ENCODE data around the gene ATXN1. TPM values are rescaled to one million over a fixed set of nuclear protein-coding genes. Genes with fewer than 3 reads are reported as not detected.

The ATXN1 gene
- polyA plus RNA-seq, 1 donor (not counting 4 experiments of a cell fraction or from before 2014, with no cell fraction given), result 9.7 TPM

DNA sequence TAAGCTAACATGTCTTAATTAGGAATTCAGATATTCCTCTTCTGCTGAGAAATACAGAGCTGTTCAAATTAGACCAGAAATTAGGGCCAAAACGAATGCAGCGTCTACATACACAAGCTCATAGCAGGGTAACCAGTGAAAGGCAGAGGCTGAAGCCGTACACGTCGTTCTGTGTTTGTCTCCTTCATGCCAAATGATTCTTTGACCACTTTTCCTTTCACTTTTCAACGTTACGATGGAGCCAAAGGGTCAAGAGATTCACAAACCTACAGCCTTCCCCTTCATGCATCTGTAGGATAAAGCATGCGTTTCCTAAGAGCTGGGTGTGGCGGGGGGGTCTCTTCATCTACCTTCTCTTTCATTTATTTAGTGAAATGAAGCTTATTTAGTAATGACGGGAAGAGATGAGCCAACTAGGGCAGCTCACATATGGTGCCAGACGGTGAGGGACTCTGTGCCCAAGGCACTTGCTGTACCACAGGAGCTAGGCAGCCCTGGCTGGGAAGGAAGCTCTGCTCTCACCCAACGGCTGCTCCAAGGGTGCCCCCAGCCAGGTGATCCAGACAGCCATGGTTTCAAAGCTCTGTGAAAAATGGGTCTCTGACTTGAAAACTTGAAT lies 178.0 kb downstream of the ATXN1 start:
- dilution Hi-C loops (cut with MboI; ENCODE audit: extremely low pct_ligation_motif_present, low sequenced_read_pairs), result no loop called here

DNA sequence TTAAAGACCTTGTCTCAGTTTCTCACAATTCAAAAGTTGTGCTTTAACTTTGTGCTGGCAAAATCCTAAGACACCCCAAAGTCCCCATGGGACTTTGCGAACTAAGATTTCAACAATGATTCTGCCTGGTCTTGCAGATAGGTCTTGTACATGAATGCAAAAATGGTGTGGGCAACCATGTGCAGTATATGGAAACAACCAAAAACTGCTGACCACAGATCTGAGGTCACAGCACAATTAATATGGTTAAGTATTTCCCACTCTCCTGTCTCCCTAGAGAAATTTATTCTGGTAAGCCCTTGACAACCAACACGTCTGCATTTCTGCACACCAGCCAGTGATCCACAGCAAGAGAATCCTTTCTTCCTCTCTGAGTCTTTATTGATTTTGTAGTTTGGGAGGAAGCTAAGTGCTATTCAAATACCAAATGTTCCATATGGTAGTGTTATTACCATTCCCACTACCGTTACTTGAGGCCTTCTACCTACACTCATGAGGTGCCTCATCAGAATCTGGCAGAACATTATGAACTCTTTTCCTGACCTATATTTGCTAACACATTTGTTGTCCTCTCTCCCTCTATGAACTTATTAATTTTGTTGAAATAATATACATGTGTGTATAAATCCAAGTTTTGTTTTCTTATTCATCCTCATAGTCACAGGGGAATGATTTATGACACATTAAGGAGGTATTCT lies 178.7 kb downstream of the ATXN1 start:
- no peak overlapping the region for H2AFZ ChIP-seq (ENCODE audit: control insufficient read depth, low read length)
- no peaks in the 10 kb centered on the region for H3K4me1 ChIP-seq (ENCODE audit: control insufficient read depth, extremely low read depth, insufficient read depth, low read length)
- no peaks in the 10 kb centered on the region for H3K79me2 ChIP-seq (ENCODE audit: control insufficient read depth, insufficient read depth, low read length)
- DNase-seq (ENCODE audit: low read depth, low spot score), result no peak
- H3K27me3 ChIP-seq (ENCODE audit: control insufficient read depth, extremely low read depth, insufficient read depth, low read length), result no peaks in the 10 kb centered on the region
- H3K27ac ChIP-seq (ENCODE audit: control insufficient read depth, insufficient read depth, low read length), result no peak overlapping the region
- TF ChIP-seq EZH2 (IDR thresholded peaks at IDR 0.05; ENCODE audit: low read length), result no peak
- TF ChIP-seq, protein P1, sequence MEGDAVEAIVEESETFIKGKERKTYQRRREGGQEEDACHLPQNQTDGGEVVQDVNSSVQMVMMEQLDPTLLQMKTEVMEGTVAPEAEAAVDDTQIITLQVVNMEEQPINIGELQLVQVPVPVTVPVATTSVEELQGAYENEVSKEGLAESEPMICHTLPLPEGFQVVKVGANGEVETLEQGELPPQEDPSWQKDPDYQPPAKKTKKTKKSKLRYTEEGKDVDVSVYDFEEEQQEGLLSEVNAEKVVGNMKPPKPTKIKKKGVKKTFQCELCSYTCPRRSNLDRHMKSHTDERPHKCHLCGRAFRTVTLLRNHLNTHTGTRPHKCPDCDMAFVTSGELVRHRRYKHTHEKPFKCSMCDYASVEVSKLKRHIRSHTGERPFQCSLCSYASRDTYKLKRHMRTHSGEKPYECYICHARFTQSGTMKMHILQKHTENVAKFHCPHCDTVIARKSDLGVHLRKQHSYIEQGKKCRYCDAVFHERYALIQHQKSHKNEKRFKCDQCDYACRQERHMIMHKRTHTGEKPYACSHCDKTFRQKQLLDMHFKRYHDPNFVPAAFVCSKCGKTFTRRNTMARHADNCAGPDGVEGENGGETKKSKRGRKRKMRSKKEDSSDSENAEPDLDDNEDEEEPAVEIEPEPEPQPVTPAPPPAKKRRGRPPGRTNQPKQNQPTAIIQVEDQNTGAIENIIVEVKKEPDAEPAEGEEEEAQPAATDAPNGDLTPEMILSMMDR (optimal IDR thresholded peaks at IDR 0.05 in 1 of 3, IDR thresholded peaks at IDR 0.05 in 1 of 3, conservative IDR thresholded peaks at IDR 0.05 in 1 of 3; ENCODE audit: extremely low read depth in 1 of 3, insufficient read depth in 2 of 3, low read length in 3 of 3), result no peak
- FAIRE-seq, result no peak
- no peak overlapping the region for H3K4me3 ChIP-seq (ENCODE audit: control insufficient read depth in 2 of 3, extremely low read depth in 1 of 3, insufficient read depth in 2 of 3, low read depth in 1 of 3, low read length in 3 of 3)
- no peak overlapping the region for H3K9ac ChIP-seq (ENCODE audit: control insufficient read depth, extremely low read depth, insufficient read depth, low read length)
- dilution Hi-C loops (cut with MboI; ENCODE audit: extremely low pct_ligation_motif_present, low sequenced_read_pairs), result no loop called here
- no peaks in the 10 kb centered on the region for H3K9me1 ChIP-seq (ENCODE audit: control insufficient read depth, extremely low read depth, insufficient read depth, low read length)
- H3K9me3 ChIP-seq (ENCODE audit: control insufficient read depth, low read depth, low read length), result no peaks in the 10 kb centered on the region
- no peak overlapping the region for H3K4me2 ChIP-seq (ENCODE audit: control insufficient read depth, extremely low read depth, insufficient read depth, low read depth, low read length)
- peaks cover 0 to 8% of the 10 kb centered on the region in 2 experiments for H3K36me3 ChIP-seq (ENCODE audit: control insufficient read depth in 2 of 2, extremely low read depth in 1 of 2, insufficient read depth in 2 of 2, low read length in 2 of 2)
- no peaks in the 10 kb centered on the region for H4K20me1 ChIP-seq (ENCODE audit: control insufficient read depth, extremely low read depth, insufficient read depth, low read length)

More for the DNA sequence above, 178.0 kb downstream of the ATXN1 start:
- H3K4me2 ChIP-seq (ENCODE audit: control insufficient read depth, extremely low read depth, insufficient read depth, low read depth, low read length), result no peak overlapping the region
- no peaks in the 10 kb centered on the region for H3K9me1 ChIP-seq (ENCODE audit: control insufficient read depth, extremely low read depth, insufficient read depth, low read length)
- H3K4me3 ChIP-seq (ENCODE audit: control insufficient read depth in 2 of 3, extremely low read depth in 1 of 3, insufficient read depth in 2 of 3, low read depth in 1 of 3, low read length in 3 of 3), result no peak overlapping the region
- H3K36me3 ChIP-seq (ENCODE audit: control insufficient read depth in 2 of 2, extremely low read depth in 1 of 2, insufficient read depth in 2 of 2, low read length in 2 of 2), result peaks cover 0 to 8% of the 10 kb centered on the region in 2 experiments
- no peak overlapping the region for H2AFZ ChIP-seq (ENCODE audit: control insufficient read depth, low read length)
- H3K27me3 ChIP-seq (ENCODE audit: control insufficient read depth, extremely low read depth, insufficient read depth, low read length), result no peaks in the 10 kb centered on the region
- H3K27ac ChIP-seq (ENCODE audit: control insufficient read depth, insufficient read depth, low read length), result no peak overlapping the region
- FAIRE-seq (no peak), DNase-seq (ENCODE audit: low read depth, low spot score) (no peak)
- no peak for TF ChIP-seq EZH2 (IDR thresholded peaks at IDR 0.05; ENCODE audit: low read length)
- TF ChIP-seq, protein P1 (optimal IDR thresholded peaks at IDR 0.05 in 1 of 3, IDR thresholded peaks at IDR 0.05 in 1 of 3, conservative IDR thresholded peaks at IDR 0.05 in 1 of 3; ENCODE audit: extremely low read depth in 1 of 3, insufficient read depth in 2 of 3, low read length in 3 of 3), result no peak
- no peaks in the 10 kb centered on the region for H3K4me1 ChIP-seq (ENCODE audit: control insufficient read depth, extremely low read depth, insufficient read depth, low read length)
- no peaks in the 10 kb centered on the region for H4K20me1 ChIP-seq (ENCODE audit: control insufficient read depth, extremely low read depth, insufficient read depth, low read length)
- H3K9ac ChIP-seq (ENCODE audit: control insufficient read depth, extremely low read depth, insufficient read depth, low read length), result no peak overlapping the region
- no peaks in the 10 kb centered on the region for H3K9me3 ChIP-seq (ENCODE audit: control insufficient read depth, low read depth, low read length)
- no peaks in the 10 kb centered on the region for H3K79me2 ChIP-seq (ENCODE audit: control insufficient read depth, insufficient read depth, low read length)

Data from keratinocyte (primary cell).